HG03565 (cell line): ENCODE measurements around the gene BBS9.

ENCODE experiments used
- ATAC-seq: cut with Tn5 transposase; IDR thresholded peaks from one replicate; pipeline ENCODE4 v1.9.1; 2021; ENCODE audit warnings: mild to moderate bottlenecking, moderate library complexity; ENCODE audit not compliant: unreplicated experiment

Gene BBS9

GRCh38 chr7:33536398-33537103, 407.2 kb downstream of the BBS9 start:
- ATAC-seq, result no peak

GRCh38 chr7:33537104-33537477, 407.7 kb downstream of the BBS9 start:
- no peak for ATAC-seq

DNA sequence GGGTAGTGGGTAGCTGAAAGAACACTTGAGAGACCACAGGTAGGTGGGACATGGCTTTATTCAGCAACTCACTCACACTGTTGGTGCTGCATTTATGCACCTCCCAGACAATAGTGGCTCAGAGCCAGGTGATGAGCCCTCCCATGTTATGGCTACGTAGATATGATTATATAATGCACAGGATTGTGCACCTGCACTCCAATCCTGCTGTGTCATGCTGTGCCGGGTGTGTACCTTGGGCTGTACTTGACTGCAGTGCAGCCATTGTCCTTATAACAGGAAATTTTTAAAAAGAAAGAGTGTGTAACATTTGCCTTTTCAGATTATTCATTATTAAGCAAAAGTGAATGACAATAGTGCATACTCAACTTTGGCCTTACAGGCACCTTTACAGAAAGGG, 409.8 kb downstream of the BBS9 start:
- ATAC-seq, result no peak

GRCh38 chr7:33539659-33540400, 410.5 kb downstream of the BBS9 start:
- no peak for ATAC-seq

DNA sequence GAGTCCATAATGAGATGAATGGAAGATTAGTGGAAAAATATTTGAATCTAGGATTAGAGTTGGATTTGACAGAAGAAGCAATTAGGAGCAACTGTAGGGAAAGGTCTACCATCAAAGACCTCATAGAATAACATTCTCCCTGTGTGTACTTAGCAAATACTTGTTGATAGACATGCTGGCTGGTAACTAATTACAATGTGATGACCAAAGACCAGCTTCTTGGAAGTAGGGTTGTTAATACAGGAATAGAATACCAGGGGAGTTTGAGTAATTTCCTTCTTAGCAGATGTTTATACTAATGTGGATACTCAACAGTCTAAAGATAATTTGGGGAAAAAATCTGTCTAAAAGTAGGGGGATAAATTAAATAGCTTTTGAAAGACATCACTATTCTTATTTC, 418.5 kb downstream of the BBS9 start:
- no peak for ATAC-seq

- no peak for ATAC-seq
These were observed 421.0 kb downstream of the BBS9 start for GRCh38 chr7:33550363-33550762.

GRCh38 chr7:33550979-33551378, 421.6 kb downstream of the BBS9 start:
- no peak for ATAC-seq

DNA sequence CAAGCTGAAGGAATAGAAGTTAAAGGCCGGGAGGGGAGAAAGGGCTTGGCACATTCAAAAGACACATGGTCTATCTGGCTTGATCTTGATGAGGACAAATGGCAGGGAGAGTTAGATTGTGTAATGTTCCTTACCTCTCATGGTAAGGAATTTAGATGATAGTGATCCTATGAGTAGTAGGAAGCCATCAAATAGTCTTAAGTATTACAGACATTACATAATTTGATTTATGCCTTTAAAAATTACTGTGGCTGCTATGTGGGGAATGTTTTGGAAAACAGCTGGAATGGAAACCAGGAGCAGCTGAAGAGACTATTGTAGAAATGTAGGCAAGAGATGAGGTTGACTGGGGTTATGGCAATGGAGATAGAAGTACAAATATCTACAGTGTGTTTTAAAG, 424.7 kb downstream of the BBS9 start:
- ATAC-seq, result no peak

DNA sequence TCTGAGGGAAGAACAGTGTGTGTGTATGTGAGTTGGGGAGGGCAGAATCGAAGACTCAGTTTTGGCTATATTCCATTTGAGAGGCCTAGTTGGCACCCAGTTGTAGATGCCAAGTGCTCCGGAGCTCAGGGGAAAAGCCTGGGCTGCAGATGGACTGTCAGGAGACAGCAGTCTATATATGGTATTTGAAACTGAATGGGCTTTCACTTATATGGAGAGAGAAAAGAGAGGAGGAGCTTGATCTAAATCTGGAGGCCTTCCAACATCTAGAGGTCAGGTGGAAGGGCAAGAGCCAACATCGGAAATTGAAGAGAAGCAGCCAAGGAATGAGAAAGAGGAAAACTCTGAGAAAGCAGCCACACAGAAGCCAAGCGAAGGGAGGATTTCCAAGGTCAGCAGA, 425.2 kb downstream of the BBS9 start:
- ATAC-seq, result no peak

GRCh38 chr7:33556472-33556871, 427.1 kb downstream of the BBS9 start:
- ATAC-seq, result no peak

DNA sequence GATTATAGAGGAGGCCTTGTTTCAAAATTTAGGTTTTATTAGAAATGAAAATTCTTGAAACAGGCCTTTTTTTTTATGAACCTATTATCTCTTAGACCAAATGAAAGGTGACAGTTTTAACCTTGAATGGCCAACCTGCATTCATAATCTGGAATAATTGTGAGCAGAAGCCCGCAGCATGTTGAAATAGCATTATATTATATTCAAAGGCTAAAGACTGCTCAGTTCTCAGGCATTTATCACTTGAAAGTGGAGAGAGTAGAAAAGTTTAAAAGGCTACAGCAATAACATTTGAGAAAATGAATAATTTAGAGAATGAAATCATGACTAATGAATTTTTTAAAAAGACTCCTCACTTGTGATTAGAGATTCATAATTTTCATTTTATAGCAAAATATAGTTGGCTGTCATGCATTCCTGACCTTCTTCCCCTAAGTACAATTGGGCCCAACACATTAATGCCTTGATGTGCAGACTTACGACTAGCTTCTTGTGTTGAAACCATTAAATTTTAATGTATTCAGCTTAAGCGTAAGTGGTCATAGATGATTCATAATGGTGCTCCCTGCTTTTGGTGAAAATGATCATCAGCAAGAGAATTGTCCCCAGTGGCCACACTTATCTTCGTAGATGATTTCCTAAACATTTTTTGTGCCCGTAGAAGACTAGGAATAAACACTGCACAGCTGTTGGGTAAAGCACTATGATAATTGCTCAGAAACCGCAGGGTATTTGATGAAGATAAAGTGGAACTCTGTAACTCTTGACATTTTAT, 429.4 kb downstream of the BBS9 start:
- ATAC-seq, result no peak

DNA sequence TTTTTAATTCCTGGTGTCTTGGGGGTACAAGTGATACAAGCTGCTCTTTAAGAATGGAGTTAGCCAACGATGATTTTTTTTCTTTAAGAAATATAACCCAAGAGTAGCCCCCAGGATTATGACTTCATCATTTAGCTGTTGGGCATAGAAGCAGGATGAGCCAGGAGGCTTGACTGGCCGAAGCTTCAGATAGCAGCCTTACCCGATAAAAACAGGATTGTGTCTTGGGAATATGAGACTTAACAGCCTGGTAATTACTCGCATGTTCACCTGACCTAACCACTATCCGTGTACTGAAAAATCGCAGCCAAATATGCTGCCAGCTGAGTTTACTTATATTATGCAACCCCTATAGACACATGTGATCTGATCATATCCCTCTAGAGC, 430.0 kb downstream of the BBS9 start:
- ATAC-seq, result no peak

DNA sequence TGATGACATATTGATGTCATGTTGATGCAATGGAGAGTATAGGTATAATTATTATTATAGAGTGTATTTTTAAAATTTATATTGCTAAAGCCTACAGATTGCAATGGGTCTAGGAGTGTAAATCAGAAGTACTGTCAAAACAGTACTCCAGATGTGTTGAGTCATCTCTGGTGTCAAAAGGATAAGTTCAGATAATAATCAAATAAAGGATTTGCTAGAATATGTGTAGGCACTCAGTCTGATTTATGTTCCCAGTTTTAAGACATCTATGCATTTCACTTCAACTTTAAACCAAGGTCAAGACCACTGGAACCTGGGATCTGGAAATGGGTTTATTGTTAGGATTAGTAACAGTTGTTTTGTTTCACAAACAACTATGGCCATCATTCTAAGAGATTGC, 433.6 kb downstream of the BBS9 start:
- ATAC-seq, result no peak

GRCh38 chr7:33563651-33564050, 434.3 kb downstream of the BBS9 start:
- ATAC-seq, result no peak

GRCh38 chr7:33578166-33578565, 448.8 kb downstream of the BBS9 start:
- ATAC-seq, result no peak

DNA sequence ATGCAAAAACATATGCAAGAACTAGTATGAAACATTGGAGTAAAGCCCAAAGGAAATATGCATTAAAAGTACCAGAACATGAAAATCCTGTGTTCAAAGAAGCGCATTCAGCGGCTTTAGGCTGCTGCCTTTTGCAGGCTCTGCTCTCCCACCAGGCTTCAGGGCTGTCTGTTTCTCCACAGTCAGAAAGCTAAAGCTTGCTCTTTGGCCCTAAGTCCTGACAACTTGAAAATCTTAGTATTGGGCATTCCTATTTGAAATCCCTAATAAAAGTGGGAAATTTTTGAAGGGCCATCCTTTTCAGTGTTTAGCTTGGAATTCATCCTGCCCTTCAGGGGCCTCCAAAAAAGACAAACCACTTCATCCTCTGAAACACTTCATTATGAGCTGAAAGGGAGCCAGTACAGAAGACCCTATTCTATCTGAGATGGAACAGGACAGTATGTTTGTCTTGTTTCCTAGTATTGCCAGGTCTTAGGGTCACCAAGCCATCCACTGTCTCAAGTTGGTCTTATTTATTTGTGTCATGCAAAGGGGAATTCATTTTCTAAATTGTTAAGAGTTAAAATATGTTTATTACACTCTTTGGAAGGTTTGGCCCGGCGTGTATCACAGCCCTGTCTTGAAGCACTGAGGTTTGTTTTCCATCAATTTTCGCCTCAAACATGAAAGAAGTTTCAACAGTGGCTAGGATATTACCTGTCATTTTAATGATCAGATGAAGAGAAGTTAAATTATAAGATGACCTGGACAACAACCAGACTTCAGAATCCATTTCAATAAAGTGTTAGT, 449.7 kb downstream of the BBS9 start:
- ATAC-seq, result no peak

GRCh38 chr7:33579673-33579960, 450.3 kb downstream of the BBS9 start:
- no peak for ATAC-seq

GRCh38 chr7:33581236-33581635, 451.9 kb downstream of the BBS9 start:
- ATAC-seq, result no peak

DNA sequence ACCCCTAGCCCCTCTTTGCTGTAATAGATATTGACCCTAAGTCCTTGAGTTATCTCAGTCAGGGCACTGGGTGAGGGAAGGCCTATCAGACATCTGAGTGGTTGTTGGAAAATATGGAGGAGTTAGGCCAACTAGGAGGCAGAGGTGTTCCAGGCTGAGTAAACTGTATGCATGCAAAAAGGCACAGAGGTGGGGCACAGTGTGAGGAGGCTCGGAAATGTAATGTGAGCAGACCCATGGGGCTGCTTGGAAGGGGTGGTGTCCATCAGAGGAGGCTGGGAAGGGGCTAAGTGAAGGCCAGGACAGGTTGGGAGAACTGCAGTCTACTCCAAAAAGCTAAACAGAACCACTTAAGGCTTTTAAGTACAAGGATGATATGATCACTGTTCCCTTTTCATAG, 452.7 kb downstream of the BBS9 start:
- ATAC-seq, result no peak

- ATAC-seq, result no peak
These were observed 453.2 kb downstream of the BBS9 start for GRCh38 chr7:33582533-33582932.

- no peak for ATAC-seq
These were observed 460.5 kb downstream of the BBS9 start for GRCh38 chr7:33589911-33590310.
